DND-41 (cell line): ENCODE data around the gene RASAL1.

Experiments
- EZH2 ChIP-seq: IDR thresholded peaks from 3 replicates; pipeline ENCODE4 v1.6.1; 2012; ENCODE audit warnings: borderline replicate concordance, low read depth, mild to moderate bottlenecking, moderate library complexity, low read length, inconsistent platforms; ENCODE audit not compliant: severe bottlenecking
- TF ChIP-seq, protein P1 (sequence below): IDR thresholded peaks from 2 replicates; pipeline ENCODE4 v1.5.1; 2012; ENCODE audit warnings: borderline replicate concordance, low read length, moderate library complexity, mild to moderate bottlenecking; ENCODE audit not compliant: poor library complexity, severe bottlenecking; ENCODE audit errors: extremely low read depth

GRCh38 chr12:113142886-113143332, 7.3 kb upstream of the RASAL1 start:
- TF ChIP-seq, protein P1, sequence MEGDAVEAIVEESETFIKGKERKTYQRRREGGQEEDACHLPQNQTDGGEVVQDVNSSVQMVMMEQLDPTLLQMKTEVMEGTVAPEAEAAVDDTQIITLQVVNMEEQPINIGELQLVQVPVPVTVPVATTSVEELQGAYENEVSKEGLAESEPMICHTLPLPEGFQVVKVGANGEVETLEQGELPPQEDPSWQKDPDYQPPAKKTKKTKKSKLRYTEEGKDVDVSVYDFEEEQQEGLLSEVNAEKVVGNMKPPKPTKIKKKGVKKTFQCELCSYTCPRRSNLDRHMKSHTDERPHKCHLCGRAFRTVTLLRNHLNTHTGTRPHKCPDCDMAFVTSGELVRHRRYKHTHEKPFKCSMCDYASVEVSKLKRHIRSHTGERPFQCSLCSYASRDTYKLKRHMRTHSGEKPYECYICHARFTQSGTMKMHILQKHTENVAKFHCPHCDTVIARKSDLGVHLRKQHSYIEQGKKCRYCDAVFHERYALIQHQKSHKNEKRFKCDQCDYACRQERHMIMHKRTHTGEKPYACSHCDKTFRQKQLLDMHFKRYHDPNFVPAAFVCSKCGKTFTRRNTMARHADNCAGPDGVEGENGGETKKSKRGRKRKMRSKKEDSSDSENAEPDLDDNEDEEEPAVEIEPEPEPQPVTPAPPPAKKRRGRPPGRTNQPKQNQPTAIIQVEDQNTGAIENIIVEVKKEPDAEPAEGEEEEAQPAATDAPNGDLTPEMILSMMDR, result no peak
- TF ChIP-seq EZH2, result no peak
